Endothelial cell of coronary artery (primary cell): ENCODE results near the gene PPIG. TPM values are rescaled to one million over a fixed set of nuclear protein-coding genes. Genes with fewer than 3 reads are reported as not detected.

Experiments
- total RNA-seq: library from RNA; depleted of rRNA; stranded (reverse); fragments of >200 nt; gene quantifications from 2 replicates; pipeline ENCODE4 v1.2.3, GENCODE V29; 2014

Gene PPIG
- total RNA-seq: 20.9 and 22.8 TPM in 2 replicates

GRCh38 chr2:169584005-169584877 is at the start of gene PPIG:
Gene PPIG (plus strand): TSS chr2:169584351. CDS start chr2:169604042, 19,691 bp downstream.

GRCh38 chr2:169573160-169573973 is 10.8 kb upstream of the PPIG start, which contains the start of gene FASTKD1:
Gene FASTKD1 (minus strand): TSS chr2:169573865. CDS start chr2:169572029, 1,836 bp downstream.

Other genes with a start within 250 kb of the PPIG start
- under 0.01 TPM in 1 of 2 replicates, not detected in the other for gene LRP2, start 221.8 kb upstream of the PPIG start, total RNA-seq
- gene BBS5, start 104.9 kb upstream of the PPIG start, total RNA-seq: 2.2 and 3.9 TPM in 2 replicates
- gene KLHL41, start 74.6 kb upstream of the PPIG start, total RNA-seq: 0.09 and 0.19 TPM in 2 replicates
- 19.3 and 23.1 TPM in 2 replicates for gene FASTKD1, start 10.5 kb upstream of the PPIG start, total RNA-seq
- gene CFAP210, start 110.1 kb downstream of the PPIG start, total RNA-seq: not detected in 2 replicates
- gene PHOSPHO2, start 110.1 kb downstream of the PPIG start, total RNA-seq: 1.4 and 2.3 TPM in 2 replicates
- gene KLHL23, start 149.5 kb downstream of the PPIG start, total RNA-seq: 10.4 and 12.1 TPM in 2 replicates
- gene SSB, start 214.5 kb downstream of the PPIG start, total RNA-seq: 100 and 112 TPM in 2 replicates
- 52.1 and 54.0 TPM in 2 replicates for gene METTL5, start 240.6 kb downstream of the PPIG start, total RNA-seq
- gene UBR3, start 243.1 kb downstream of the PPIG start, total RNA-seq: 25.6 and 34.9 TPM in 2 replicates